PC-9 (cell line): Measurements from ENCODE around the gene ADPRM. TPM values are rescaled to one million over a fixed set of nuclear protein-coding genes. Genes with fewer than 3 reads are reported as not detected.

Source experiments
- BruUV-seq: library from RNA; stranded (reverse); fragments of 400-500 nt; replicated peaks from 2 replicates; lab custom pipeline; 2021; lab: Mats Ljungman, UMichigan
- CTCF ChIA-PET: fragments of 300-600 bp; sonication (Branson Sonifier 250); formaldehyde crosslinking; loops from one replicate; lab custom pipeline; 2022; ENCODE audit warnings: antibody characterized with exemption; lab: Charles Lee
- POLR2A ChIA-PET: fragments of 300-600 bp; sonication (Branson Sonifier 250); formaldehyde crosslinking; loops from one replicate; lab custom pipeline; 2022; ENCODE audit warnings: antibody characterized with exemption; ENCODE audit not compliant: unreplicated experiment; lab: Charles Lee
- DNase-seq, 2 experiments: peaks; one replicate each; pipeline versions ENCODE4 v3.0.0 to v3.0.0-alpha.2; 2015 to 2022; ENCODE audit warnings: mixed read lengths in 1 of 2
- H2AFZ ChIP-seq: fragments of 200-600 bp; sonication (generic); 2 replicates; pipeline ENCODE4 v1.8.1; 2017; ENCODE audit warnings: antibody characterized with exemption
- H3F3A ChIP-seq: fragments of 200-600 bp; sonication (generic); 2 replicates; pipeline ENCODE4 v1.8.1; 2017; ENCODE audit warnings: antibody characterized with exemption, mild to moderate bottlenecking, low read depth; ENCODE audit not compliant: insufficient read depth
- H3K27ac ChIP-seq: fragments of 200-600 bp; sonication (generic); 2 replicates; pipeline ENCODE4 v1.6.1; 2016; ENCODE audit warnings: mixed run types
- H3K27me3 ChIP-seq: fragments of 200-600 bp; sonication (generic); 2 replicates; pipeline ENCODE4 v1.6.1; 2016; ENCODE audit warnings: low read depth, mixed run types; ENCODE audit not compliant: insufficient read depth
- H3K36me3 ChIP-seq: fragments of 200-600 bp; sonication (generic); 2 replicates; pipeline ENCODE4 v1.6.1; 2016; ENCODE audit warnings: low read depth, mixed run types
- H3K4me1 ChIP-seq: fragments of 200-600 bp; sonication (generic); replicated peaks from 2 replicates; pipeline ENCODE4 v1.6.1; 2016; ENCODE audit warnings: mixed run types; ENCODE audit not compliant: insufficient read depth
- H3K4me2 ChIP-seq: fragments of 200-600 bp; sonication (generic); 2 replicates; pipeline ENCODE4 v1.6.1; 2017; ENCODE audit warnings: mixed run types
- H3K4me3 ChIP-seq: fragments of 200-600 bp; sonication (generic); 2 replicates; pipeline ENCODE4 v1.6.1; 2016; ENCODE audit warnings: mixed run types
- H3K79me2 ChIP-seq: fragments of 200-600 bp; sonication (generic); 2 replicates; pipeline ENCODE4 v1.6.1; 2017; ENCODE audit warnings: low read depth, mixed run types
- H3K9me2 ChIP-seq: fragments of 200-600 bp; sonication (generic); 2 replicates; pipeline ENCODE4 v1.8.1; 2017; ENCODE audit warnings: mild to moderate bottlenecking; ENCODE audit not compliant: insufficient read depth
- H3K9me3 ChIP-seq: fragments of 200-600 bp; sonication (generic); 2 replicates; pipeline ENCODE4 v1.8.1; 2016; ENCODE audit warnings: low read depth; ENCODE audit not compliant: insufficient read depth
- H4K20me1 ChIP-seq: fragments of 200-600 bp; sonication (generic); 2 replicates; pipeline ENCODE4 v1.8.1; 2017; ENCODE audit not compliant: insufficient read depth
- EZH2 ChIP-seq: fragments of 200-600 bp; sonication (generic); IDR thresholded peaks from 2 replicates; pipeline ENCODE4 v1.8.0; 2017; ENCODE audit warnings: antibody characterized with exemption, low read depth
- intact Hi-C: fragments of 100-400 bp; cut with micrococcal nuclease; formaldehyde crosslinking; loops from one replicate; pipeline ENCODE4 v1.10.0; 2022; ENCODE audit not compliant: unreplicated experiment
- total RNA-seq: library from RNA; stranded (reverse); gene quantifications from 2 replicates; pipeline ENCODE4 v1.2.3, GENCODE V29; 2021
- TF ChIP-seq, protein P1 (sequence below): fragments of 200-600 bp; sonication (generic); conservative IDR thresholded peaks from 2 replicates; pipeline ENCODE4 v1.6.1; 2017; ENCODE audit warnings: mixed run types, antibody characterized with exemption, mild to moderate bottlenecking, moderate library complexity

Gene ADPRM
- total RNA-seq, 1 experiment from 2014 or later = 6.4 TPM

- CTCF ChIA-PET = interaction anchor here (0.7 kb wide), 1 partner anchor 428 kb away, joined by 3 read pairs; no protein-coding TSS in a partner anchor
- TF ChIP-seq, protein P1, sequence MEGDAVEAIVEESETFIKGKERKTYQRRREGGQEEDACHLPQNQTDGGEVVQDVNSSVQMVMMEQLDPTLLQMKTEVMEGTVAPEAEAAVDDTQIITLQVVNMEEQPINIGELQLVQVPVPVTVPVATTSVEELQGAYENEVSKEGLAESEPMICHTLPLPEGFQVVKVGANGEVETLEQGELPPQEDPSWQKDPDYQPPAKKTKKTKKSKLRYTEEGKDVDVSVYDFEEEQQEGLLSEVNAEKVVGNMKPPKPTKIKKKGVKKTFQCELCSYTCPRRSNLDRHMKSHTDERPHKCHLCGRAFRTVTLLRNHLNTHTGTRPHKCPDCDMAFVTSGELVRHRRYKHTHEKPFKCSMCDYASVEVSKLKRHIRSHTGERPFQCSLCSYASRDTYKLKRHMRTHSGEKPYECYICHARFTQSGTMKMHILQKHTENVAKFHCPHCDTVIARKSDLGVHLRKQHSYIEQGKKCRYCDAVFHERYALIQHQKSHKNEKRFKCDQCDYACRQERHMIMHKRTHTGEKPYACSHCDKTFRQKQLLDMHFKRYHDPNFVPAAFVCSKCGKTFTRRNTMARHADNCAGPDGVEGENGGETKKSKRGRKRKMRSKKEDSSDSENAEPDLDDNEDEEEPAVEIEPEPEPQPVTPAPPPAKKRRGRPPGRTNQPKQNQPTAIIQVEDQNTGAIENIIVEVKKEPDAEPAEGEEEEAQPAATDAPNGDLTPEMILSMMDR = no peak
- no peak for TF ChIP-seq EZH2
- Histone ChIP-seq H3K4me1 (no peaks in the 10 kb centered on the region), H3K79me2 (no peaks in the 10 kb centered on the region), H2AFZ (no peak overlapping the region), H3K9me3 (no peaks in the 10 kb centered on the region), H3K27me3 (peaks cover 46% of the 10 kb centered on the region), H3K4me3 (no peak overlapping the region), H4K20me1 (no peaks in the 10 kb centered on the region), H3K4me2 (no peak overlapping the region), H3K9me2 (no peaks in the 10 kb centered on the region), H3K36me3 (no peaks in the 10 kb centered on the region), H3F3A (no peaks in the 10 kb centered on the region), H3K27ac (no peak overlapping the region)
- intact Hi-C loops = no loop called here
- no peak for DNase-seq
- POLR2A ChIA-PET = no interaction called here
- no TSS peak for BruUV-seq
These were observed 43.4 kb upstream of the ADPRM start for GRCh38 chr17:10653987-10654386.

GRCh38 chr17:10657148-10657547, 40.2 kb upstream of the ADPRM start, which contains the start of gene MYH3:
Gene MYH3 (minus strand): TSS chr17:10657309. CDS start chr17:10655064, 2,245 bp downstream.
- H3F3A ChIP-seq = no peaks in the 10 kb centered on the region
- no peaks in the 10 kb centered on the region for H3K36me3 ChIP-seq
- peaks cover 26% of the 10 kb centered on the region for H3K27me3 ChIP-seq
- intact Hi-C loops = no loop called here
- no TSS peak for BruUV-seq
- no peaks in the 10 kb centered on the region for H3K79me2 ChIP-seq
- H3K4me2 ChIP-seq = no peak within 1 kb of the TSS
- no peaks in the 10 kb centered on the region for H3K9me2 ChIP-seq
- H2AFZ ChIP-seq = no peak within 1 kb of the TSS
- TF ChIP-seq, protein P1 = no peak
- no peak for TF ChIP-seq EZH2
- no peak for DNase-seq
- no peak within 1 kb of the TSS for H3K27ac ChIP-seq
- no peaks in the 10 kb centered on the region for H4K20me1 ChIP-seq
- ChIA-PET POLR2A (no interaction called here), CTCF (no interaction called here)
- no peaks in the 10 kb centered on the region for H3K9me3 ChIP-seq
- H3K4me1 ChIP-seq = no peaks in the 10 kb centered on the region
- no peak within 1 kb of the TSS for H3K4me3 ChIP-seq

- no peaks in the 10 kb centered on the region for H3K9me2 ChIP-seq
- ChIA-PET CTCF (no interaction called here), POLR2A (no interaction called here)
- H3K4me1 ChIP-seq = no peaks in the 10 kb centered on the region
- intact Hi-C loops = no loop called here
- BruUV-seq = no TSS peak
- H3F3A ChIP-seq = no peaks in the 10 kb centered on the region
- TF ChIP-seq, protein P1 = no peak
- no peak for TF ChIP-seq EZH2
- DNase-seq = no peak
- H3K36me3 ChIP-seq = no peaks in the 10 kb centered on the region
- no peaks in the 10 kb centered on the region for H4K20me1 ChIP-seq
- H3K79me2 ChIP-seq = no peaks in the 10 kb centered on the region
- H3K4me3 ChIP-seq = no peak overlapping the region
- H3K9me3 ChIP-seq = no peaks in the 10 kb centered on the region
- no peak overlapping the region for H3K27ac ChIP-seq
- peaks cover 24% of the 10 kb centered on the region for H3K27me3 ChIP-seq
- no peak overlapping the region for H3K4me2 ChIP-seq
- H2AFZ ChIP-seq = no peak overlapping the region
These were observed 39.5 kb upstream of the ADPRM start for GRCh38 chr17:10657879-10658278.
